ENCODE measurements around the gene GPHB5.

DNA sequence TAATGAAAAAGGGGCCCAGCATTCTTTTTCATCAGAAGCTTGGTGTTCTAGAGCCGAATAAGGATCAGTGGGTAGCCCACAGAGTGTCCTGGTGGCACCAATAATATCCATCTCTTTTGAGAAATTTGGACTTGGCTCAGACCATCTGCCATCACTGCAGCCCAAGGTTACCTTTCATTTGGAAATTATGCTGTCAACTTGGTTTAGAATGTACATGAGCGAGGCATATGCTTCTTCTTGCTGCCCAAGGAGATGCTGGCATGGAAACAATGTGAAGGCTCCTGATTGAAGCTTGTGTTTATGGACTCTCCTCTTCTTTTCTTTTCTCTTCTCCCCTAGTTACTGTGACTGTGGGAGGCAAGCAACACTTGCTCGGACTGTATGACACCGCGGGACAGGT lies 50.0 kb downstream of the GPHB5 start:
- TF ChIP-seq POLR2A (IDR thresholded peaks at IDR 0.05): no peak
- no peak for TF ChIP-seq CTCF (IDR thresholded peaks at IDR 0.05 in 4 of 5, conservative IDR thresholded peaks at IDR 0.05 in 1 of 5)

All from gastrocnemius medialis (tissue), 4 donors.